MM.1S (cell line): ENCODE measurements around the gene MRPS35.

Experiments
- DNase-seq: peaks from one replicate; pipeline ENCODE4 v3.0.0-alpha.2; 2015
- H2AFZ ChIP-seq: fragments of 300-600 bp; sonication (generic); 2 replicates; pipeline ENCODE4 v1.6.0; 2016; ENCODE audit warnings: antibody characterized with exemption, low read length
- H3F3A ChIP-seq: fragments of 300-600 bp; sonication (generic); 2 replicates; pipeline ENCODE4 v1.6.1; 2016; ENCODE audit warnings: mild to moderate bottlenecking, antibody characterized with exemption, low read length, moderate library complexity, mixed read lengths; ENCODE audit not compliant: insufficient read depth
- H3K27ac ChIP-seq: fragments of 300-600 bp; sonication (generic); 2 replicates; pipeline ENCODE4 v1.5.1; 2016; ENCODE audit warnings: mild to moderate bottlenecking, low read length
- H3K27me3 ChIP-seq: fragments of 300-600 bp; sonication (generic); replicated peaks from 2 replicates; pipeline ENCODE4 v1.6.0; 2016; ENCODE audit warnings: low read length; ENCODE audit not compliant: insufficient read depth
- H3K36me3 ChIP-seq: fragments of 300-600 bp; sonication (generic); replicated peaks from 2 replicates; pipeline ENCODE4 v1.6.1; 2016; ENCODE audit warnings: mild to moderate bottlenecking, low read length, mixed read lengths; ENCODE audit not compliant: insufficient read depth
- H3K4me1 ChIP-seq: fragments of 300-600 bp; sonication (generic); 2 replicates; pipeline ENCODE4 v1.6.1; 2016; ENCODE audit warnings: low read length, mixed read lengths
- H3K4me2 ChIP-seq: fragments of 300-600 bp; sonication (generic); 2 replicates; pipeline ENCODE4 v1.6.0; 2016; ENCODE audit warnings: low read depth, low read length
- H3K4me3 ChIP-seq: fragments of 300-600 bp; sonication (generic); 2 replicates; pipeline ENCODE4 v1.5.1; 2016; ENCODE audit warnings: low read length, mixed read lengths
- H3K79me2 ChIP-seq: fragments of 300-600 bp; sonication (generic); 2 replicates; pipeline ENCODE4 v1.6.1; 2016; ENCODE audit warnings: mixed run types, low read length, mixed read lengths
- H3K9ac ChIP-seq: fragments of 300-600 bp; sonication (generic); 2 replicates; pipeline ENCODE4 v1.6.1; 2016; ENCODE audit warnings: low read length, mixed read lengths
- H3K9me2 ChIP-seq: fragments of 300-600 bp; sonication (generic); replicated peaks from 2 replicates; pipeline ENCODE4 v1.6.1; 2016; ENCODE audit warnings: mild to moderate bottlenecking, low read length, mixed read lengths; ENCODE audit not compliant: insufficient read depth
- H3K9me3 ChIP-seq: fragments of 300-600 bp; sonication (generic); replicated peaks from 2 replicates; pipeline ENCODE4 v1.6.1; 2016; ENCODE audit warnings: mild to moderate bottlenecking, low read length, mixed read lengths; ENCODE audit not compliant: insufficient read depth
- H4K20me1 ChIP-seq: fragments of 300-600 bp; sonication (generic); 2 replicates; pipeline ENCODE4 v1.6.1; 2016; ENCODE audit warnings: mild to moderate bottlenecking, low read length, moderate library complexity, mixed read lengths; ENCODE audit not compliant: insufficient read depth
- EZH2 ChIP-seq: fragments of 300-600 bp; sonication (generic); optimal IDR thresholded peaks from 2 replicates; pipeline ENCODE3; 2017; ENCODE audit warnings: low read depth, mild to moderate bottlenecking, antibody characterized with exemption, low read length, mixed read lengths
- EZH2phosphoT487 ChIP-seq: fragments of 300-600 bp; sonication (generic); IDR thresholded peaks from 2 replicates; pipeline ENCODE4 v1.6.1; 2018; ENCODE audit warnings: antibody characterized with exemption, low read length
- TF ChIP-seq, protein P1 (sequence below): fragments of 300-600 bp; sonication (generic); IDR thresholded peaks from 2 replicates; pipeline ENCODE4 v1.5.1; 2016; ENCODE audit warnings: antibody characterized with exemption, low read length, mixed read lengths

The MRPS35 gene

DNA sequence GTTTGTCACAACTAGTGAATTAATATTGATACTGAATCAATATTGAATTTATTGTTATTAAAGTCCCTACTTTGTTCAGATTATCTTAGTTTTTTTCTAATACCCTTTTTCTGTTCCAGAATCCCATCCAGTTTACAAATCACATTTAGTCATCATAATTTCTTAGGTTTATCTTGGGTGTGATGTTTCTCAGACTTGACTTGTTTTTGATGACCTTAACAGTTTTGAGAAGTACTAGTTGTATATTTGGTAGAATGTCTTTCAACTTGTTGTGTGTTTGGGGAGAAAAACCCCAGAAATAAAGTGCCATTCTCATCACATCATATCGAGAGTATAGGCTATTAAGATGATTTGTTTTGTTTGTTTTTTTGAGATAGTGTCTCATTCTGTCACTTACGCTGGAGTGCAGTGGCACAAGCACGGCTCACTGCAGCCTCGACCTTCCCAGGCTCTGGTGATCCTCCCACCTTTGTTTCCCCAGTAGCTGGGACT lies 19.5 kb downstream of the MRPS35 start:
- H3K79me2 ChIP-seq = peaks cover 12% of the 10 kb centered on the region; the same call in 1 of the 2 replicates
- TF ChIP-seq EZH2phosphoT487 (no peak), EZH2 (no peak)
- TF ChIP-seq, protein P1, sequence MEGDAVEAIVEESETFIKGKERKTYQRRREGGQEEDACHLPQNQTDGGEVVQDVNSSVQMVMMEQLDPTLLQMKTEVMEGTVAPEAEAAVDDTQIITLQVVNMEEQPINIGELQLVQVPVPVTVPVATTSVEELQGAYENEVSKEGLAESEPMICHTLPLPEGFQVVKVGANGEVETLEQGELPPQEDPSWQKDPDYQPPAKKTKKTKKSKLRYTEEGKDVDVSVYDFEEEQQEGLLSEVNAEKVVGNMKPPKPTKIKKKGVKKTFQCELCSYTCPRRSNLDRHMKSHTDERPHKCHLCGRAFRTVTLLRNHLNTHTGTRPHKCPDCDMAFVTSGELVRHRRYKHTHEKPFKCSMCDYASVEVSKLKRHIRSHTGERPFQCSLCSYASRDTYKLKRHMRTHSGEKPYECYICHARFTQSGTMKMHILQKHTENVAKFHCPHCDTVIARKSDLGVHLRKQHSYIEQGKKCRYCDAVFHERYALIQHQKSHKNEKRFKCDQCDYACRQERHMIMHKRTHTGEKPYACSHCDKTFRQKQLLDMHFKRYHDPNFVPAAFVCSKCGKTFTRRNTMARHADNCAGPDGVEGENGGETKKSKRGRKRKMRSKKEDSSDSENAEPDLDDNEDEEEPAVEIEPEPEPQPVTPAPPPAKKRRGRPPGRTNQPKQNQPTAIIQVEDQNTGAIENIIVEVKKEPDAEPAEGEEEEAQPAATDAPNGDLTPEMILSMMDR = no peak
- no peaks in the 10 kb centered on the region for H3K4me1 ChIP-seq
- no peaks in the 10 kb centered on the region for H3K27me3 ChIP-seq
- no peaks in the 10 kb centered on the region for H4K20me1 ChIP-seq
- H3K4me2 ChIP-seq = no peak overlapping the region
- no peak for DNase-seq
- H3K9me3 ChIP-seq = no peaks in the 10 kb centered on the region
- H3K9me2 ChIP-seq = no peaks in the 10 kb centered on the region
- peaks cover 5% of the 10 kb centered on the region; the same call in 1 of the 2 replicates for H3K36me3 ChIP-seq
- no peak overlapping the region for H2AFZ ChIP-seq
- no peaks in the 10 kb centered on the region for H3F3A ChIP-seq
- no peak overlapping the region for H3K4me3 ChIP-seq
- H3K9ac ChIP-seq = no peak overlapping the region
- H3K27ac ChIP-seq = no peak overlapping the region

DNA sequence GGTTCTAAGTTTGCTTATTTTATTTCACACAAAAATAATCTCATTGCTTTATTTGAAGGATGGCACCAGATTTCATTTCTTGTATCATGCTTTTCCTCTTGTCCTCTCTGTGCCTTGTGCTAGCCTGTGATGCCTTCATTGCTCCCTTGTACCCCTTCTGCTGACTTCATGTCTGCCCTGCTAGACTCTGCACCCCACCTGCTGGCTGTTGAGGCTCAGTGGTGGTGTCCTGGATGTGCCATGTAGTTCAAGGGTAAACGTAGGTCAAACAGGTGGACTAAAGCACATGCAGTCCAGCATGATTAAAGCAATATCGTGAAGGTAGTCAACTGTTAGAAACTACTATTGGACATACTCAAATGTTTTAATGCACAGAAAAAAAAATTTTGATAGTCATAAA lies 21.6 kb downstream of the MRPS35 start:
- no peak overlapping the region for H3K9ac ChIP-seq
- peaks cover 5% of the 10 kb centered on the region; the same call in 1 of the 2 replicates for H3K79me2 ChIP-seq
- no peak overlapping the region for H3K27ac ChIP-seq
- H3F3A ChIP-seq = no peaks in the 10 kb centered on the region
- DNase-seq = peak; percentile 52
- H4K20me1 ChIP-seq = no peaks in the 10 kb centered on the region
- no peak overlapping the region for H2AFZ ChIP-seq
- H3K27me3 ChIP-seq = no peaks in the 10 kb centered on the region
- H3K9me3 ChIP-seq = no peaks in the 10 kb centered on the region
- H3K4me3 ChIP-seq = no peak overlapping the region
- TF ChIP-seq EZH2phosphoT487 (no peak), EZH2 (no peak)
- TF ChIP-seq, protein P1 = peak; percentile 53
- H3K36me3 ChIP-seq = peaks cover 9% of the 10 kb centered on the region; the same call in 1 of the 2 replicates
- no peaks in the 10 kb centered on the region for H3K4me1 ChIP-seq
- H3K9me2 ChIP-seq = no peaks in the 10 kb centered on the region
- no peak overlapping the region for H3K4me2 ChIP-seq

DNA sequence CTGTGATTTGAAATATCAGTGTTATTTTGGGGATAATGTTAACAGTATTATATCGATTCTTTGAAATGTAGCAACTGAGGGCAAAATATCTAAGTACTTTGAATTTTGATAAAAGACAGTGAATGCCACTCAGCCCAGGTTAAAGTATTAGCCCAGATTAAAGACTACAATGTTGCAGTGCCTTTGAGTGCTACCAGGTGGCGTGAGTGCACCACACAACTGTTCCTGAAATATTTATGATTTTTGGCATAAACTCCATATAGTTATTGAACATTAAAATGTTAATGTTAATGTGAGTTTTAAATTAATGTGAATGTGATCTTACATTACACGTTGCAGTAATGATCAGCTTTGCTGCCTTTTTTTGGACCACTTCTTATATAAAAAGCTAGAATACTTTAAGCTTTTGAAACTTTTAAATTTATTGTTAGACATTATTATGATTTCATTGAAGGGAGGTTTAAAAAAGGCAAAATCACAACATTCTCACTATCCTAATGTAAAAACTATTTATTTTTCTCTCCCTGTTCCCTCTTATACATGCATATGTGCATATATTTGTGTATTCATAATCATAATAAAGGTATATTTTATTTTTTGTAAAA lies 22.5 kb downstream of the MRPS35 start:
- H4K20me1 ChIP-seq = no peaks in the 10 kb centered on the region
- DNase-seq = peak; percentile 48

More for the DNA sequence above, 22.5 kb downstream of the MRPS35 start:
- H3K9me3 ChIP-seq = no peaks in the 10 kb centered on the region
- no peaks in the 10 kb centered on the region for H3K9me2 ChIP-seq
- H3K4me2 ChIP-seq = no peak overlapping the region
- no peak overlapping the region for H2AFZ ChIP-seq
- H3K4me3 ChIP-seq = no peak overlapping the region
- TF ChIP-seq, protein P1 = peak; percentile 81
- TF ChIP-seq EZH2 = no peak
- TF ChIP-seq EZH2phosphoT487 = no peak
- H3K27ac ChIP-seq = no peak overlapping the region
- no peaks in the 10 kb centered on the region for H3F3A ChIP-seq
- no peaks in the 10 kb centered on the region for H3K4me1 ChIP-seq
- 0 out of 2 replicates have a peak, but pooled peaks cover 3% of the 10 kb centered on the region for H3K79me2 ChIP-seq
- H3K27me3 ChIP-seq = no peaks in the 10 kb centered on the region
- H3K9ac ChIP-seq = no peak overlapping the region
- peaks cover 12% of the 10 kb centered on the region; the same call in 1 of the 2 replicates for H3K36me3 ChIP-seq
